K562 (cell line): ENCODE measurements around the gene ABCA7. TPM values are rescaled to one million over a fixed set of nuclear protein-coding genes. Genes with fewer than 3 reads are reported as not detected.
A peak's percentile ranks its signal among the peaks of the same experiment; 100 is the strongest.

Source experiments
- BRD9 ChIP-seq: fragments of 450-650 bp; IDR thresholded peaks from 2 replicates; pipeline ENCODE4 v1.6.1; 2018; ENCODE audit warnings: low read depth; ENCODE audit not compliant: partially characterized antibody
- CHD1 ChIP-seq: fragments of 200-600 bp; sonication (generic); IDR thresholded peaks from one replicate; pipeline ENCODE4 v1.6.1; 2012; ENCODE audit warnings: mild to moderate bottlenecking, moderate library complexity, low read length, inconsistent platforms
- EGR1 ChIP-seq: fragments of 450-650 bp; conservative IDR thresholded peaks from 2 replicates; pipeline ENCODE4 v1.6.1; 2017; ENCODE audit warnings: mild to moderate bottlenecking
- NR2C1 ChIP-seq, 2 experiments: fragments of 450-650 bp; IDR thresholded peaks; 2 replicates each; pipeline ENCODE4 v1.6.1; 2017; ENCODE audit warnings: mild to moderate bottlenecking in 2 of 2, antibody characterized with exemption in 1 of 2, inconsistent platforms in 1 of 2, missing compliant biosample characterization in 1 of 2, missing genetic modification characterization in 1 of 2
- SMARCE1 ChIP-seq: fragments of 450-650 bp; IDR thresholded peaks from 2 replicates; pipeline ENCODE4 v1.7.1; 2016; ENCODE audit warnings: mild to moderate bottlenecking
- ZBTB11 ChIP-seq, 3 experiments: fragments of 200-800 bp in 1 of 3; fragments of 250-450 bp in 1 of 3; fragments of 450-650 bp in 1 of 3; sonication (Bioruptor Pico) in 1 of 3; sonication (Bioruptor generic) in 1 of 3; formaldehyde crosslinking in 1 of 3; IDR thresholded peaks; 2 replicates each; pipeline versions ENCODE4 v1.6.1 to v1.8.0; 2016 to 2022; ENCODE audit warnings: mild to moderate bottlenecking in 2 of 3, missing genetic modification characterization in 2 of 3, missing compliant biosample characterization in 1 of 3, moderate library complexity in 1 of 3
- ZNF354B ChIP-seq: fragments of 250-450 bp; sonication (Bioruptor Pico); IDR thresholded peaks from 2 replicates; pipeline ENCODE4 v1.4.0; 2020
- ZNF384 ChIP-seq: IDR thresholded peaks from 2 replicates; pipeline ENCODE4 v1.6.1; 2012; ENCODE audit warnings: low read depth, low read length, improper control_type of control experiment
- ZNF79 ChIP-seq: fragments of 250-450 bp; sonication (Bioruptor Pico); IDR thresholded peaks from 2 replicates; pipeline ENCODE4 v1.4.0; 2020; ENCODE audit warnings: low read depth, mild to moderate bottlenecking, moderate library complexity
- polyA plus RNA-seq, 8 experiments: library from polyadenylated mRNA; depleted of rRNA in 4 of 8; stranded (reverse) in 5 of 8; unstranded in 3 of 8; fragments of >200 nt; fragmentation: Nextera tagmentation in 2 of 8; fragmentation: Illumina TruSeq in 1 of 8; extraction: Ambion mirVana in 2 of 8; extraction: Trizol in 1 of 8; gene quantifications; 2 replicates each; pipeline versions ENCODE4 v1.2.1 to v1.2.3, GENCODE V29; 2011 to 2014; ENCODE audit warnings: inconsistent platforms in 1 of 8, missing spikeins in 1 of 8
- total RNA-seq, 7 experiments: library from RNA; depleted of rRNA in 6 of 7; stranded (reverse); fragments of >200 nt in 6 of 7; fragmentation: Illumina TruSeq in 2 of 7; extraction: Trizol in 2 of 7; gene quantifications; 2 replicates each; pipeline versions ENCODE4 v1.2.1 to v1.2.3, GENCODE V29; 2011 to 2021; ENCODE audit warnings: low replicate concordance in 1 of 7
- TF ChIP-seq, protein P1 (sequence below): fragments of 450-650 bp; IDR thresholded peaks from 2 replicates; pipeline ENCODE4 v1.7.1; 2018; ENCODE audit warnings: mild to moderate bottlenecking, low read depth; ENCODE audit not compliant: partially characterized antibody
- TF ChIP-seq, protein P2 (sequence below): IDR thresholded peaks from 2 replicates; pipeline ENCODE4 v1.6.1; 2014; ENCODE audit warnings: antibody characterized with exemption

Gene ABCA7
- total and polyA plus RNA-seq, 9 of the 15 experiments (the other 6 are each of a cell fraction or from before 2014, with no cell fraction given), result 2.3 to 96.1 (median 31.2) TPM

DNA sequence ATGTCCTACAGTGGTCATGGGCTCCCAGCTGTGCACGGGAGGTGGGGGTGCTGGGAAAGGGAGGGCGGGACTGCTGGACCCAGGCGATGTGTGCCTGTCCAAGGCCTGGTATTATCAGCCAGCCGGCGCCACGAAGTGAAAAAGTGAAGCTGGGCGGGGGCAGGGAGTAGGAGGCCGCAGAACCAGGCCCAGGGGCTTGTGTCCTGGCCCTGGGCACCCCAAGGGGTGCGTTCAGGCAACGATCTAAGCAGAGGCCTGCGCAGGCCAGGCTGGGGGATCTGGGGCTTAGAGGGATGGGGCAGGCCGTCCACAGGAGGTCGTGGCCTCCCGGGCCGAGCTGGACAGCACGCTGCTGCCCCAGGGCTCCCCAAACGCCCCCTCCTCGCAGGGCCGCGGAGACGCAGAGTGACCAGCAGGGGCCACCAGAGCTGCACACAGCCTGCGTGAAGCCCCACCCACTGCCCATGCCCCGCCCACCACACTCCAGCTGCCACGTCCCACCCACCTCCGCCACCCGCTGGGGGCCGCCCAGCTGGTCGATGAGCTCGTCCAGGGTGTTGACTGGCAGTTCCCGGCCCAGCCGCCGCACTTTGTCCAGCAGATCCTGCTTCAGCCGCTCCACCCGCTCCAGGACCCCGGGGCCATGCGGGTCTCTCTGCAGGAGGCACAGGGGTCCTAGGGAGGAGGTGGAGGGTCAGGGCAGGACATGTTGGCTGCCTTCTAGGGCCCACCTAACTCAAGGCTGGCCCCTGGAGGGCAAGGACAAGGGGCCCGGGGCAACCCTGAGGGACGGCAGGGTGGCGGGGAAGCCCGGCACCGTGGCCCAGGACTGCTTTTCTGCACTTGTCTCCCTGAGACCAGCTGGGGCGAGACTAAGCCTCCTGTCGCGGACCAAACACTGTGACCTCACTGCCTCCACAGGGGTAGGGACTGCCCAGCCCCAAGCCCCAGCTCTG, 73.4 kb downstream of the ABCA7 start (continued):
- TF ChIP-seq, protein P1, sequence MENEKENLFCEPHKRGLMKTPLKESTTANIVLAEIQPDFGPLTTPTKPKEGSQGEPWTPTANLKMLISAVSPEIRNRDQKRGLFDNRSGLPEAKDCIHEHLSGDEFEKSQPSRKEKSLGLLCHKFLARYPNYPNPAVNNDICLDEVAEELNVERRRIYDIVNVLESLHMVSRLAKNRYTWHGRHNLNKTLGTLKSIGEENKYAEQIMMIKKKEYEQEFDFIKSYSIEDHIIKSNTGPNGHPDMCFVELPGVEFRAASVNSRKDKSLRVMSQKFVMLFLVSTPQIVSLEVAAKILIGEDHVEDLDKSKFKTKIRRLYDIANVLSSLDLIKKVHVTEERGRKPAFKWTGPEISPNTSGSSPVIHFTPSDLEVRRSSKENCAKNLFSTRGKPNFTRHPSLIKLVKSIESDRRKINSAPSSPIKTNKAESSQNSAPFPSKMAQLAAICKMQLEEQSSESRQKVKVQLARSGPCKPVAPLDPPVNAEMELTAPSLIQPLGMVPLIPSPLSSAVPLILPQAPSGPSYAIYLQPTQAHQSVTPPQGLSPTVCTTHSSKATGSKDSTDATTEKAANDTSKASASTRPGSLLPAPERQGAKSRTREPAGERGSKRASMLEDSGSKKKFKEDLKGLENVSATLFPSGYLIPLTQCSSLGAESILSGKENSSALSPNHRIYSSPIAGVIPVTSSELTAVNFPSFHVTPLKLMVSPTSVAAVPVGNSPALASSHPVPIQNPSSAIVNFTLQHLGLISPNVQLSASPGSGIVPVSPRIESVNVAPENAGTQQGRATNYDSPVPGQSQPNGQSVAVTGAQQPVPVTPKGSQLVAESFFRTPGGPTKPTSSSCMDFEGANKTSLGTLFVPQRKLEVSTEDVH, result no peak
- TF ChIP-seq CHD1 (no peak), ZNF384 (peak; percentile 59; the same call in 1 of the 2 replicates), NR2C1 (IDR thresholded peaks at IDR 0.05) (no peak), NR2C1 (tag; IDR thresholded peaks at IDR 0.05) (no peak), BRD9 (no peak), EGR1 (peak; percentile 88), SMARCE1 (no peak), ZBTB11 (CRISPR knock-in tag; IDR thresholded peaks at IDR 0.05) (no peak), ZNF79 (CRISPR knock-in tag) (no peak), ZNF354B (CRISPR knock-in tag) (no peak)
- TF ChIP-seq, protein P2, sequence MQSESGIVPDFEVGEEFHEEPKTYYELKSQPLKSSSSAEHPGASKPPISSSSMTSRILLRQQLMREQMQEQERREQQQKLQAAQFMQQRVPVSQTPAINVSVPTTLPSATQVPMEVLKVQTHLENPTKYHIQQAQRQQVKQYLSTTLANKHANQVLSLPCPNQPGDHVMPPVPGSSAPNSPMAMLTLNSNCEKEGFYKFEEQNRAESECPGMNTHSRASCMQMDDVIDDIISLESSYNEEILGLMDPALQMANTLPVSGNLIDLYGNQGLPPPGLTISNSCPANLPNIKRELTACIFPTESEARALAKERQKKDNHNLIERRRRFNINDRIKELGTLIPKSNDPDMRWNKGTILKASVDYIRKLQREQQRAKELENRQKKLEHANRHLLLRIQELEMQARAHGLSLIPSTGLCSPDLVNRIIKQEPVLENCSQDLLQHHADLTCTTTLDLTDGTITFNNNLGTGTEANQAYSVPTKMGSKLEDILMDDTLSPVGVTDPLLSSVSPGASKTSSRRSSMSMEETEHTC, result no peak
